WTC11 (cell line): Measurements from ENCODE around the gene LAMA3. TPM values are rescaled to one million over a fixed set of nuclear protein-coding genes. Genes with fewer than 3 reads are reported as not detected.

Source experiments
- ATAC-seq: fragments of 200-7000 bp; cut with Tn5 transposase; 2 replicates; pipeline ENCODE4 v1.10.0; 2021; ENCODE audit warnings: mild to moderate bottlenecking, moderate library complexity
- CTCF ChIA-PET: fragments of 300-600 bp; sonication (Branson Sonifier 250); formaldehyde crosslinking; loops from one replicate; lab custom pipeline; 2021; ENCODE audit warnings: antibody characterized with exemption; lab: Charles Lee
- POLR2A ChIA-PET: fragments of 350-600 bp; sonication (Branson Sonifier 250); formaldehyde crosslinking; loops from one replicate; lab custom pipeline; 2021; ENCODE audit warnings: antibody characterized with exemption; lab: Charles Lee
- DNase-seq: peaks from one replicate; pipeline ENCODE4 v3.0.0; 2021; ENCODE audit warnings: low spot score
- H3K27ac Mint-ChIP-seq: 2 replicates; pipeline ENCODE4 v1.8.0; 2021; ENCODE audit warnings: mixed read lengths
- H3K27me3 Mint-ChIP-seq: 2 replicates; pipeline ENCODE4 v1.8.0; 2021; ENCODE audit warnings: low read depth, mild to moderate bottlenecking, moderate library complexity, mixed read lengths
- H3K36me3 Mint-ChIP-seq: 2 replicates; pipeline ENCODE4 v1.8.0; 2021; ENCODE audit warnings: mixed read lengths
- H3K4me1 Mint-ChIP-seq: 2 replicates; pipeline ENCODE4 v1.8.0; 2022; ENCODE audit warnings: mixed read lengths
- H3K4me3 Mint-ChIP-seq: 2 replicates; pipeline ENCODE4 v1.8.0; 2021; ENCODE audit warnings: mild to moderate bottlenecking, moderate library complexity, mixed read lengths
- H3K9me3 Mint-ChIP-seq: 2 replicates; pipeline ENCODE4 v1.8.0; 2021; ENCODE audit warnings: mixed read lengths
- CREM ChIP-seq: sonication (generic); formaldehyde crosslinking; IDR thresholded peaks from 2 replicates; pipeline ENCODE4 v1.8.1; 2022; ENCODE audit warnings: mild to moderate bottlenecking, missing genetic modification reagents, moderate library complexity
- E2F5 ChIP-seq: sonication (generic); formaldehyde crosslinking; IDR thresholded peaks from 2 replicates; pipeline ENCODE4 v1.8.1; 2022; ENCODE audit warnings: mild to moderate bottlenecking, moderate library complexity, missing genetic modification reagents
- ELF4 ChIP-seq: sonication (generic); formaldehyde crosslinking; IDR thresholded peaks from 2 replicates; pipeline ENCODE4 v1.8.1; 2022; ENCODE audit warnings: low read depth, mild to moderate bottlenecking, moderate library complexity, missing genetic modification reagents
- IRF1 ChIP-seq: sonication (generic); formaldehyde crosslinking; IDR thresholded peaks from 2 replicates; pipeline ENCODE4 v1.8.0; 2023; ENCODE audit warnings: missing genetic modification reagents
- JAZF1 ChIP-seq: fragments of 250-450 bp; sonication (Bioruptor Pico); IDR thresholded peaks from 2 replicates; pipeline ENCODE4 v1.9.0; 2021; ENCODE audit warnings: moderate library complexity, mild to moderate bottlenecking, inconsistent platforms
- JUN ChIP-seq: sonication (generic); formaldehyde crosslinking; IDR thresholded peaks from 2 replicates; pipeline ENCODE4 v1.8.0; 2023; ENCODE audit warnings: mild to moderate bottlenecking, missing genetic modification reagents
- MLX ChIP-seq: sonication (generic); formaldehyde crosslinking; IDR thresholded peaks from 2 replicates; pipeline ENCODE4 v1.8.1; 2023; ENCODE audit warnings: mild to moderate bottlenecking, missing genetic modification reagents, moderate library complexity
- NFATC4 ChIP-seq: fragments of 250-450 bp; sonication (Bioruptor Pico); IDR thresholded peaks from 2 replicates; pipeline ENCODE4 v1.9.0; 2021; ENCODE audit warnings: mild to moderate bottlenecking
- NR3C1 ChIP-seq: sonication (generic); formaldehyde crosslinking; conservative IDR thresholded peaks from 2 replicates; pipeline ENCODE4 v1.8.1; 2023; ENCODE audit warnings: low read depth, mild to moderate bottlenecking, missing genetic modification reagents
- OVOL2 ChIP-seq: fragments of 250-450 bp; sonication (Bioruptor Pico); IDR thresholded peaks from 2 replicates; pipeline ENCODE4 v1.9.0; 2021; ENCODE audit warnings: mild to moderate bottlenecking, borderline replicate concordance
- PREB ChIP-seq: sonication (generic); formaldehyde crosslinking; IDR thresholded peaks from 2 replicates; pipeline ENCODE4 v1.8.1; 2022; ENCODE audit warnings: mild to moderate bottlenecking, missing genetic modification reagents, moderate library complexity, borderline replicate concordance
- PRRX2 ChIP-seq: fragments of 250-450 bp; sonication (Bioruptor Pico); IDR thresholded peaks from 2 replicates; pipeline ENCODE4 v1.8.0; 2021; ENCODE audit warnings: mild to moderate bottlenecking
- SP1 ChIP-seq: sonication (generic); formaldehyde crosslinking; conservative IDR thresholded peaks from 2 replicates; pipeline ENCODE4 v1.8.1; 2022; ENCODE audit warnings: missing genetic modification reagents
- USF1 ChIP-seq: sonication (generic); formaldehyde crosslinking; IDR thresholded peaks from 2 replicates; pipeline ENCODE4 v1.8.0; 2022; ENCODE audit warnings: mild to moderate bottlenecking, missing genetic modification reagents
- ZNF138 ChIP-seq: sonication (generic); formaldehyde crosslinking; conservative IDR thresholded peaks from 2 replicates; pipeline ENCODE4 v1.8.1; 2022; ENCODE audit warnings: mild to moderate bottlenecking, moderate library complexity, missing genetic modification reagents
- ZNF396 ChIP-seq: fragments of 250-450 bp; sonication (Bioruptor Pico); IDR thresholded peaks from 2 replicates; pipeline ENCODE4 v1.8.0; 2021; ENCODE audit warnings: mild to moderate bottlenecking, moderate library complexity, borderline replicate concordance
- ZNF416 ChIP-seq: fragments of 250-450 bp; sonication (Bioruptor Pico); IDR thresholded peaks from 2 replicates; pipeline ENCODE4 v1.9.0; 2021; ENCODE audit warnings: mild to moderate bottlenecking, inconsistent platforms
- ZNF423 ChIP-seq: fragments of 250-450 bp; sonication (Bioruptor Pico); IDR thresholded peaks from 2 replicates; pipeline ENCODE4 v2.1.2; 2022; ENCODE audit warnings: mild to moderate bottlenecking, moderate library complexity
- ZNF512 ChIP-seq: sonication (generic); formaldehyde crosslinking; IDR thresholded peaks from 2 replicates; pipeline ENCODE4 v1.8.1; 2022; ENCODE audit warnings: missing genetic modification reagents, borderline replicate concordance
- total RNA-seq: library from RNA; stranded (reverse); gene quantifications from 3 replicates; pipeline ENCODE4 v1.2.3, GENCODE V29; 2021

The LAMA3 gene
- total RNA-seq, 1 experiment from 2014 or later: 0.83 TPM

GRCh38 chr18:23826850-23827620 lies 137.8 kb downstream of the LAMA3 start:
- no peak for DNase-seq
- H3K27ac Mint-ChIP-seq: no peak overlapping the region
- TF ChIP-seq ELF4 (CRISPR knock-in tag) (no peak), ZNF416 (CRISPR knock-in tag) (no peak), OVOL2 (CRISPR knock-in tag) (no peak), CREM (CRISPR knock-in tag) (no peak), JAZF1 (CRISPR knock-in tag) (no peak), ZNF138 (CRISPR knock-in tag) (no peak), NFATC4 (CRISPR knock-in tag) (no peak), PREB (CRISPR knock-in tag) (no peak)
- no peak for ATAC-seq
- H3K27me3 Mint-ChIP-seq: no peaks in the 10 kb centered on the region
- peaks cover 13% of the 10 kb centered on the region for H3K4me1 Mint-ChIP-seq
- no peaks in the 10 kb centered on the region for H3K9me3 Mint-ChIP-seq
- H3K36me3 Mint-ChIP-seq: no peaks in the 10 kb centered on the region
- no peak overlapping the region for H3K4me3 Mint-ChIP-seq
- POLR2A ChIA-PET: no interaction called here
- CTCF ChIA-PET: no interaction called here

GRCh38 chr18:23827681-23828080 lies 138.4 kb downstream of the LAMA3 start:
- ATAC-seq (no peak), DNase-seq (no peak)
- H3K9me3 Mint-ChIP-seq: no peaks in the 10 kb centered on the region
- peaks cover 6% of the 10 kb centered on the region for H3K4me1 Mint-ChIP-seq
- POLR2A ChIA-PET: no interaction called here
- CTCF ChIA-PET: no interaction called here
- no peaks in the 10 kb centered on the region for H3K36me3 Mint-ChIP-seq
- H3K4me3 Mint-ChIP-seq: no peak overlapping the region
- TF ChIP-seq ZNF512 (CRISPR knock-in tag): no peak
- no peak for TF ChIP-seq JUN (CRISPR knock-in tag)
- TF ChIP-seq ZNF396 (CRISPR knock-in tag): no peak
- TF ChIP-seq PRRX2 (CRISPR knock-in tag): no peak
- no peak for TF ChIP-seq ZNF423
- TF ChIP-seq NFATC4 (CRISPR knock-in tag): no peak
- TF ChIP-seq IRF1: no peak
- TF ChIP-seq MLX (CRISPR knock-in tag): no peak
- no peak for TF ChIP-seq SP1 (CRISPR knock-in tag)
- TF ChIP-seq NR3C1 (CRISPR knock-in tag): no peak
- no peak for TF ChIP-seq USF1 (CRISPR knock-in tag)
- no peak for TF ChIP-seq E2F5 (CRISPR knock-in tag)
- H3K27me3 Mint-ChIP-seq: no peaks in the 10 kb centered on the region
- no peak overlapping the region for H3K27ac Mint-ChIP-seq
